PC-3 (cell line): Measurements from ENCODE around the gene TNFRSF25. TPM values are rescaled to one million over a fixed set of nuclear protein-coding genes. Genes with fewer than 3 reads are reported as not detected.

Experiments
- ATAC-seq: fragments of 200-7000 bp; cut with Tn5 transposase; 2 replicates; pipeline ENCODE4 v1.9.1; 2020; ENCODE audit warnings: mild to moderate bottlenecking, moderate library complexity
- BruUV-seq: library from RNA; stranded (reverse); fragments of 400-500 nt; replicated peaks from 2 replicates; lab custom pipeline; 2021; lab: Mats Ljungman, UMichigan
- CTCF ChIA-PET: fragments of 300-600 bp; sonication (Branson Sonifier 250); formaldehyde crosslinking; loops from one replicate; lab custom pipeline; 2022; ENCODE audit warnings: antibody characterized with exemption; lab: Charles Lee
- POLR2A ChIA-PET: fragments of 300-600 bp; sonication (Branson Sonifier 250); formaldehyde crosslinking; loops from one replicate; lab custom pipeline; 2022; ENCODE audit warnings: antibody characterized with exemption; ENCODE audit not compliant: unreplicated experiment; lab: Charles Lee
- DNase-seq: peaks from one replicate; pipeline ENCODE4 v3.0.0-alpha.2; 2015
- H2AFZ ChIP-seq: fragments of 300-600 bp; sonication (generic); 2 replicates; pipeline ENCODE4 v1.6.0; 2016; ENCODE audit warnings: antibody characterized with exemption, low read length
- H3F3A ChIP-seq: fragments of 300-600 bp; sonication (generic); one replicate; pipeline ENCODE4 v1.6.0; 2017; ENCODE audit warnings: antibody characterized with exemption, low read length, control low read depth, mild to moderate bottlenecking; ENCODE audit not compliant: unreplicated experiment
- H3K27ac ChIP-seq: fragments of 300-600 bp; sonication (generic); 2 replicates; pipeline ENCODE4 v1.5.1; 2016; ENCODE audit warnings: mild to moderate bottlenecking, low read length
- H3K27me3 ChIP-seq: fragments of 300-600 bp; sonication (generic); 2 replicates; pipeline ENCODE4 v1.6.1; 2016; ENCODE audit warnings: low read length, mixed read lengths
- H3K36me3 ChIP-seq: fragments of 300-600 bp; sonication (generic); 2 replicates; pipeline ENCODE4 v1.6.1; 2016; ENCODE audit warnings: low read depth, mixed run types, low read length, mixed read lengths
- H3K4me1 ChIP-seq: fragments of 300-600 bp; sonication (generic); 2 replicates; pipeline ENCODE4 v1.5.1; 2016; ENCODE audit warnings: low read length; ENCODE audit not compliant: insufficient read depth
- H3K4me2 ChIP-seq: fragments of 300-600 bp; sonication (generic); 2 replicates; pipeline ENCODE4 v1.6.0; 2016; ENCODE audit warnings: low read length
- H3K4me3 ChIP-seq: fragments of 300-600 bp; sonication (generic); 2 replicates; pipeline ENCODE4 v1.5.1; 2016; ENCODE audit warnings: mild to moderate bottlenecking, low read length, mixed read lengths
- H3K79me2 ChIP-seq: fragments of 300-600 bp; sonication (generic); 2 replicates; pipeline ENCODE4 v1.6.1; 2017; ENCODE audit warnings: low read length, mixed read lengths
- H3K9ac ChIP-seq: fragments of 300-600 bp; sonication (generic); 2 replicates; pipeline ENCODE4 v1.6.0; 2016; ENCODE audit warnings: mild to moderate bottlenecking, low read length
- H3K9me2 ChIP-seq: fragments of 300-600 bp; sonication (generic); replicated peaks from 2 replicates; pipeline ENCODE4 v1.6.1; 2016; ENCODE audit warnings: mixed run types, low read length, mixed read lengths
- H3K9me3 ChIP-seq: fragments of 300-600 bp; sonication (generic); 2 replicates; pipeline ENCODE4 v1.6.1; 2016; ENCODE audit warnings: low read length, mixed read lengths
- H4K20me1 ChIP-seq: fragments of 300-600 bp; sonication (generic); 2 replicates; pipeline ENCODE4 v1.6.1; 2016; ENCODE audit warnings: low read length, mixed read lengths
- EZH2 ChIP-seq: fragments of 300-600 bp; sonication (generic); IDR thresholded peaks from one replicate; pipeline ENCODE4 v1.6.1; 2017; ENCODE audit warnings: antibody characterized with exemption, mild to moderate bottlenecking, low read length; ENCODE audit not compliant: unreplicated experiment
- EZH2phosphoT487 ChIP-seq: fragments of 300-600 bp; sonication (generic); IDR thresholded peaks from 2 replicates; pipeline ENCODE4 v1.6.1; 2018; ENCODE audit warnings: mild to moderate bottlenecking, antibody characterized with exemption, low read length, borderline replicate concordance
- intact Hi-C: fragments of 100-400 bp; cut with micrococcal nuclease; formaldehyde crosslinking; loops from 2 replicates; pipeline ENCODE4 v1.9.0; 2023
- total RNA-seq: library from RNA; depleted of rRNA; stranded (reverse); fragments of >200 nt; gene quantifications from 2 replicates; pipeline ENCODE4 v1.2.3, GENCODE V29; 2014
- TF ChIP-seq, protein P1 (sequence below): fragments of 300-600 bp; sonication (generic); conservative IDR thresholded peaks from 2 replicates; pipeline ENCODE4 v1.5.1; 2017; ENCODE audit warnings: antibody characterized with exemption, low read depth, mild to moderate bottlenecking, low read length

The TNFRSF25 gene
- total RNA-seq, 1 experiment from 2014 or later: 42.5 TPM

DNA sequence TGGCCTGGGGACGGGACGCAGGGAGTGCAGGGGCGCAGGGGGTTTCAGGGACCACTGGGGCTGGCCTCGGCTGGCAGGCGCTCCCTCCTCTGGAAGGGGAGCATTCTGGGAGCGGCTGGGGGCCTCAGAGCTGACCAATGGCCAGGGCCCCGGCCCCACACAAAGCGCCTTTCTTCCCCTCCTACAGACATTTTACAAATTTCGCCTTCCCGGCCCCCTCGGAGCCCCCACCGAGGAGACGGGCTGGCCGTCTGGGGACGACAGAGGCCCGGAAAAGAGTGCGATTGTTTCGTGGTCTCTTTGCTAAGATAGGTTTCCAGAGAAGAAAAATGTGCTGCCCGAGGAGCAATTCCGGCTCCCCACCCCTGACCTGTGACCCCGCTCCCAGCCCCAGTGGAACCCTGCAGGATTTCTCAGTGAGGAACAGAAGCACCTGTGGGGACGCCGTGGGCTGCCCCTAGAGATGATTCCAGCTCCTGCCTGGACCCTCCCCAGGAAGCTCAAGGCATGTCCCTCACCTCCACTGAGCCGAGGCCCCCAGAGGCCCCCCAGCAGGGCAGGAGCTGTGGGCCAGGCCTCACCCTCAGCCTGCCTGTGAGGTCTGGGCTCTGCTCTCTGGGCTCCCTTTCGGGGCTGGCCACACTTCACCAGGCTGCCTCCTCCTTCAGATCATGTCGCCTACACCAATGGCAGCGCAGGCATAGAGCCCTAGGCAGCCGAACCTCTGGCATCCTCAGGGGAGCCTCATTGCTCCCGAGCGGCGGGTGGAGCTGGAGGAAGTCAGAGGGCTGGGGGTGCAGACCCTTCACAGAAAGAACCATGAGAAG, 40.5 kb upstream of the TNFRSF25 start:
- no peaks in the 10 kb centered on the region for H3K79me2 ChIP-seq
- CTCF ChIA-PET: interaction anchor here (0.6 to 0.9 kb wide), 2 partner anchors 17 to 59 kb away, joined by 3 read pairs; no protein-coding TSS in a partner anchor
- H3F3A ChIP-seq: no peaks in the 10 kb centered on the region
- H3K4me1 ChIP-seq: no peaks in the 10 kb centered on the region
- ATAC-seq (no peak), DNase-seq (no peak)
- H3K9ac ChIP-seq: no peak overlapping the region
- intact Hi-C loops: no loop called here
- no peak overlapping the region for H2AFZ ChIP-seq
- H4K20me1 ChIP-seq: no peaks in the 10 kb centered on the region
- no TSS peak for BruUV-seq
- no peaks in the 10 kb centered on the region for H3K27me3 ChIP-seq
- no peak overlapping the region for H3K4me2 ChIP-seq
- no peaks in the 10 kb centered on the region for H3K36me3 ChIP-seq
- H3K9me2 ChIP-seq: no peaks in the 10 kb centered on the region
- no peak overlapping the region for H3K27ac ChIP-seq
- POLR2A ChIA-PET: interaction anchor here (0.6 kb wide), 1 partner anchor 73 kb away, joined by 4 read pairs; the partner anchor contains the start of gene ZBTB48
- no peak overlapping the region for H3K4me3 ChIP-seq
- TF ChIP-seq, protein P1, sequence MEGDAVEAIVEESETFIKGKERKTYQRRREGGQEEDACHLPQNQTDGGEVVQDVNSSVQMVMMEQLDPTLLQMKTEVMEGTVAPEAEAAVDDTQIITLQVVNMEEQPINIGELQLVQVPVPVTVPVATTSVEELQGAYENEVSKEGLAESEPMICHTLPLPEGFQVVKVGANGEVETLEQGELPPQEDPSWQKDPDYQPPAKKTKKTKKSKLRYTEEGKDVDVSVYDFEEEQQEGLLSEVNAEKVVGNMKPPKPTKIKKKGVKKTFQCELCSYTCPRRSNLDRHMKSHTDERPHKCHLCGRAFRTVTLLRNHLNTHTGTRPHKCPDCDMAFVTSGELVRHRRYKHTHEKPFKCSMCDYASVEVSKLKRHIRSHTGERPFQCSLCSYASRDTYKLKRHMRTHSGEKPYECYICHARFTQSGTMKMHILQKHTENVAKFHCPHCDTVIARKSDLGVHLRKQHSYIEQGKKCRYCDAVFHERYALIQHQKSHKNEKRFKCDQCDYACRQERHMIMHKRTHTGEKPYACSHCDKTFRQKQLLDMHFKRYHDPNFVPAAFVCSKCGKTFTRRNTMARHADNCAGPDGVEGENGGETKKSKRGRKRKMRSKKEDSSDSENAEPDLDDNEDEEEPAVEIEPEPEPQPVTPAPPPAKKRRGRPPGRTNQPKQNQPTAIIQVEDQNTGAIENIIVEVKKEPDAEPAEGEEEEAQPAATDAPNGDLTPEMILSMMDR: no peak
- TF ChIP-seq EZH2phosphoT487: no peak
- no peak for TF ChIP-seq EZH2
- H3K9me3 ChIP-seq: no peaks in the 10 kb centered on the region

DNA sequence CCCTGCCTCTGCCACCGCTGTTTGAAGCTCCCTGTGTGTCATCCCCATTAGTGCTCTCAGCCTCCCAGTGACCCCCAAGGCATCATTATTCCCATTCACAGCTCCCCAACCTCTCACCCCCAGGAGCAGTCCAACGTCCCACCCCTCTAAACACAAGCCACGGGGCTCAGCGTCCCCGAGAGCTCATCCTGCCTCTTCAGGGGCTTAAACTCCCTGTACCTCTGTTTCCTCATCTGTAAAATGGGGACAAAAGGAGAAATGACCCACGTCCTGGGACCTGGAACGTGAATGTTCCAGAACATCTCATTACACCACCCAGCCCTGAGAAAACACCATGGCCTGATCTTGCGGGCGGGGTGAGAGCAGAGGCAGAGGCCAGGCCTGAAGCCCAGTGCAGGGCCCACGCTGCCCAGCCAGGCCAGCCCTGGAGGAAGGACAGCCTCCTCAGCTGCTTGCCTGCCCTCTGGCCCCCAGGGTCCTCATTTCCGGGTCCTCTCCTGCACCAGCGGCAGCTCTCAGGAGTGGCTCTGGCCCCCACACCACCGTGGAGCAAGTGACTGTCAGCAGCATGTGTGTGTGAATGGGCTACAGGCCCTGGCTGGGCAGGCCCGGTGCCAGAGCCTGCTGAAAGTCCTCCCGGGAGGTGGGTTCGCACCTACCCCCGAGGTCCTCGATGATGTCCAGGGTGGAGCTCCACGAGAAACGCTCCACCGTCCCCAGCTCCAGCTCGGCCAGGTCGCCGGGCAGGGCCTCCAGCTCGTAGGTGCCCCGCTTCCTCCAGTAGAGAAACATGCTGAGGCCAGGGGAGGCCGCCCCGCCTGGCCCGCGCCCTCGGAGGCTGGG, 39.6 kb upstream of the TNFRSF25 start:
- DNase-seq (no peak), ATAC-seq (no peak)
- Histone ChIP-seq H3K9ac (no peak overlapping the region), H3K4me3 (no peak overlapping the region), H4K20me1 (no peaks in the 10 kb centered on the region), H3K9me3 (no peaks in the 10 kb centered on the region), H3K36me3 (no peaks in the 10 kb centered on the region), H3F3A (no peaks in the 10 kb centered on the region), H3K79me2 (no peaks in the 10 kb centered on the region), H2AFZ (no peak overlapping the region), H3K27ac (no peak overlapping the region), H3K27me3 (no peaks in the 10 kb centered on the region), H3K4me1 (no peaks in the 10 kb centered on the region), H3K9me2 (no peaks in the 10 kb centered on the region), H3K4me2 (no peak overlapping the region)
- BruUV-seq: no TSS peak
- POLR2A ChIA-PET: no interaction called here
- no peak for TF ChIP-seq EZH2phosphoT487
- TF ChIP-seq, protein P1: no peak
- no peak for TF ChIP-seq EZH2
- intact Hi-C loops: no loop called here
- CTCF ChIA-PET: interaction anchor here (0.6 to 0.9 kb wide), 3 partner anchors 18 to 35 kb away, joined by 3 to 8 read pairs (median 3); no protein-coding TSS in a partner anchor
